ENCODE measurements around the gene GTPBP6.

- no peak for TF ChIP-seq CTCF (IDR thresholded peaks at IDR 0.05; ENCODE audit: low read depth, low read length, poor library complexity, severe bottlenecking)
- TF ChIP-seq EZH2phosphoT487 (IDR thresholded peaks at IDR 0.05; ENCODE audit: borderline replicate concordance, low read length), result no peak
These were observed 56.2 kb downstream of the GTPBP6 start for GRCh38 chrX:262381-262909.

Measured in DOHH2 (cell line).